MM.1S (cell line): ENCODE data around the gene PPA1.

Experiments
- EZH2 ChIP-seq: fragments of 300-600 bp; sonication (generic); optimal IDR thresholded peaks from 2 replicates; pipeline ENCODE3; 2017; ENCODE audit warnings: low read depth, mild to moderate bottlenecking, antibody characterized with exemption, low read length, mixed read lengths
- EZH2phosphoT487 ChIP-seq: fragments of 300-600 bp; sonication (generic); IDR thresholded peaks from 2 replicates; pipeline ENCODE4 v1.6.1; 2018; ENCODE audit warnings: antibody characterized with exemption, low read length
- TF ChIP-seq, protein P1 (sequence below): fragments of 300-600 bp; sonication (generic); IDR thresholded peaks from 2 replicates; pipeline ENCODE4 v1.5.1; 2016; ENCODE audit warnings: antibody characterized with exemption, low read length, mixed read lengths

DNA sequence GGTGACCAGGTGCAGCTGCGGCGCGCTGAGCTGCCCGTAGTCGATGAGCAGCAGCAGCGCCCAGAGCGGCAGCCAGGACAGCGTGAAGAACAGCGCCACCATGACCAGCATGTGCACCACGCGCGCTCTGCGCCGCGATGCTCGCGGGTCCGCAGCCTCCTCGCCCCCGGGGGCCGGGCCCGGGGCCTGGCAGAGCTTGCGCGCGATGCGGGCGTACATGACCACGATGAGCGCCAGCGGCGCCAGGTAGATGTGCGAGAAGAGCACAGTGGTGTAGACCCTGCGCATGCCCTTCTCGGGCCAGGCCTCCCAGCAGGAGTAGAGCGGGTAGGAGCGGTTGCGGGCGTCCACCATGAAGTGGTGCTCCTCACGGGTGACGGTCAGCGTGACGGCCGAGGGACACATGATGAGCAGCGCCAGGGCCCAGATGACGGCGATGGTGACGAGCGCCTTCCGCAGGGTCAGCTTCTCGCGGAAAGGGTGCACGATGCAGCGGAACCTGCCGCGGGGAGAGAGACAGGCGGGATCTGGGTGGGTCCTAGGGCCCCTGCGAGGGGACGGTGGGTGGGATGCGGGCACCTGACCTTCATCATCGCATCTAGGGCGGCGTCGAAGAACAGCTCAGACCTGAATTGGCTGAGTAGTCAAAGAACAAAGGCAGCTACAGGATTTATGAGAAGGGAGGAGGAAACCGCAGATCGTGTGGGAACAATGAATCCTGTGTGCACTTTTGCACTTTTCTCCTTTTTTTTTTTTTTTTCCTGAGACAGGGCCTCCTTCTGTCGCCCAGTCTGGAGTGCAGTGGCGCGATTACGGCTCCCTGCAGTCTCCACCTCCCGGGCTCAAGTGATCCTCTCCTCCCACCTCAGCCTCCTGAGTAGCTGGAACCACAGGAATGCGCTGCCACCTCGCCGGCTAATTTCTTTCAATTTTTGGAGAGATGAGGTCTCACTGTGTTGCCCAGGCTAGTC lies 22.4 kb upstream of the PPA1 start:
- no peak for TF ChIP-seq EZH2
- TF ChIP-seq, protein P1, sequence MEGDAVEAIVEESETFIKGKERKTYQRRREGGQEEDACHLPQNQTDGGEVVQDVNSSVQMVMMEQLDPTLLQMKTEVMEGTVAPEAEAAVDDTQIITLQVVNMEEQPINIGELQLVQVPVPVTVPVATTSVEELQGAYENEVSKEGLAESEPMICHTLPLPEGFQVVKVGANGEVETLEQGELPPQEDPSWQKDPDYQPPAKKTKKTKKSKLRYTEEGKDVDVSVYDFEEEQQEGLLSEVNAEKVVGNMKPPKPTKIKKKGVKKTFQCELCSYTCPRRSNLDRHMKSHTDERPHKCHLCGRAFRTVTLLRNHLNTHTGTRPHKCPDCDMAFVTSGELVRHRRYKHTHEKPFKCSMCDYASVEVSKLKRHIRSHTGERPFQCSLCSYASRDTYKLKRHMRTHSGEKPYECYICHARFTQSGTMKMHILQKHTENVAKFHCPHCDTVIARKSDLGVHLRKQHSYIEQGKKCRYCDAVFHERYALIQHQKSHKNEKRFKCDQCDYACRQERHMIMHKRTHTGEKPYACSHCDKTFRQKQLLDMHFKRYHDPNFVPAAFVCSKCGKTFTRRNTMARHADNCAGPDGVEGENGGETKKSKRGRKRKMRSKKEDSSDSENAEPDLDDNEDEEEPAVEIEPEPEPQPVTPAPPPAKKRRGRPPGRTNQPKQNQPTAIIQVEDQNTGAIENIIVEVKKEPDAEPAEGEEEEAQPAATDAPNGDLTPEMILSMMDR = no peak
- TF ChIP-seq EZH2phosphoT487 = no peak
